SK-MEL-5 (cell line): ENCODE measurements around the gene EFCAB8. TPM values are rescaled to one million over a fixed set of nuclear protein-coding genes. Genes with fewer than 3 reads are reported as not detected.
"Not testable (repeated sequence)": the region's sequence is repeated elsewhere in the genome, so short reads cannot be mapped to it uniquely, and the experiment has no call there.

Experiments used
- DNase-seq: peaks from one replicate; pipeline ENCODE4 v3.0.0-alpha.2; 2016; ENCODE audit warnings: low read depth, low spot score
- in situ Hi-C: cut with HindIII; loops from 2 replicates; pipeline ENCODE4 v1.10.0; 2016; ENCODE audit warnings: low sequenced_read_pairs, high pct_unique_total_duplicates, low pct_unique_long_range_greater_than_20kb
- total RNA-seq: library from RNA; depleted of rRNA; stranded (reverse); fragments of >200 nt; shearing (Covaris generic); gene quantifications from 2 replicates; pipeline ENCODE4 v1.2.3, GENCODE V29; 2014

EFCAB8 gene
- total RNA-seq, 1 experiment from 2014 or later, result not detected

GRCh38 chr20:32970973-32971300 is 112.2 kb downstream of the EFCAB8 start:
- no peak for DNase-seq
- in situ Hi-C loops, result no loop called here

DNA sequence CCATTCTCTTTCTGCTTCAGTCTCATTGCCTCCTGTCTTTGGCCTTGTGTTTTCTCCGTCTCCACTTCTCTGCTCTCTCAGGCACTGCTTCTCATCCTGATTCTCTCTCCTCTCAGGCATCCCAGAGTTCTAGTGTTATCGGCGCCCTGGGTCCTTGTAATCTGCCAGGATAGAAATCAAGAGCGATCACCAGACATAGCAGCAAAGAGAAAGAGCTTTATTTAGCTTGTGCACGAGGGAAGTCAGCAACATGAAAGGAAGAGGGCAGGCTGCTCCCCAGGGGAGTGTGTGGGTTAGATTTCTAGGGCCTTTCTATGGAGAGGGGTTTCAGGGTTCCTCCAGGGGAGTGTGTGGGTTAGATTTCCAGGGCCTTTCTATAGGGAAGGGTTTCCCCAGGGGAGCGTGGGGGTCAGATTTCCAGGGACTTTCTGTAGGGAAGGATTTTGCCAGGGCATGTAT is 113.0 kb downstream of the EFCAB8 start:
- DNase-seq, result peak; percentile 51
- in situ Hi-C loops, result no loop called here

DNA sequence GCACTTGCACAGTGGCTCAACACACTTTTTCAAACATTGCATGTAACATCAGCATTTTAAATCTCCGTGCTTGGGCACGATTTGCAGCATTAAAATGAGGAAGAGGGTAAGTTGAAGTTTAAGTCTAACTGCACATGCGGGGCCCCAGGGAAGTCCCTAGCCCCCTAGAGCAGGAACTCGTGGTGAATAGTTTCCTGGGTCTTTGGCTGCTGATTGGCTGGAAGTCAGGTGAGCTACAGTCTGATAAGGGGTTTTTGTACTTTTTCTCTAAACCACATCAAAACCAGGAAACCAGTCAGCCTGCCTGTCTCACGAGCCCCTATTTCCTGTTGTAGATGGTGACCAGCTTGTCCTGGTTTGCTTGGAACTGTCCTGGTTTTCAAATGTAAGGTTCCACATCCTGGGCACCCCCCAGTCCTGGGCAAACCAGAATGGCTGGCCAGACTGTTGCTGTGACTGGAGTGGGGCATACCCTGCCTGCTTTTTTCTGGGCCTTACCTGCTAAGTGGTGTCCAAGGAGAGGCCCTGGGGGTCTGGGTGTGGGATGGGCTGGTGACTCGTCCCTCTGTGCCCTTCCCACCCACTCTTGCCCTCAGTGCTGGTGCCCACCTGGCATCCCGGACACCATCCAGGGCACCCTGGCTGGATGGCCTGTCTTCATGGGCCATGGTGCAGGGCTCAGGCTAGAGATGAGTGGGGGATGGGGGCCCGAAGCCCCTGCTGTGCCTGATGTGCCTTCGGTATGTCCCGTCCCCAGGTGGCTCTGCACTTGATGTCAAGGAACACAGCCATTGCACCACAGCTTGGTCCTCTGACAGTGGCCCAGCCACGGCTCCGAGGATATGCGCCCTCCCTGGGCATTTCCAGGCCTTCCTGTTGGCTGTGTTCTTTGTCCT is 113.7 kb downstream of the EFCAB8 start:
- in situ Hi-C loops, result no loop called here
- peak; percentile 43 for DNase-seq

DNA sequence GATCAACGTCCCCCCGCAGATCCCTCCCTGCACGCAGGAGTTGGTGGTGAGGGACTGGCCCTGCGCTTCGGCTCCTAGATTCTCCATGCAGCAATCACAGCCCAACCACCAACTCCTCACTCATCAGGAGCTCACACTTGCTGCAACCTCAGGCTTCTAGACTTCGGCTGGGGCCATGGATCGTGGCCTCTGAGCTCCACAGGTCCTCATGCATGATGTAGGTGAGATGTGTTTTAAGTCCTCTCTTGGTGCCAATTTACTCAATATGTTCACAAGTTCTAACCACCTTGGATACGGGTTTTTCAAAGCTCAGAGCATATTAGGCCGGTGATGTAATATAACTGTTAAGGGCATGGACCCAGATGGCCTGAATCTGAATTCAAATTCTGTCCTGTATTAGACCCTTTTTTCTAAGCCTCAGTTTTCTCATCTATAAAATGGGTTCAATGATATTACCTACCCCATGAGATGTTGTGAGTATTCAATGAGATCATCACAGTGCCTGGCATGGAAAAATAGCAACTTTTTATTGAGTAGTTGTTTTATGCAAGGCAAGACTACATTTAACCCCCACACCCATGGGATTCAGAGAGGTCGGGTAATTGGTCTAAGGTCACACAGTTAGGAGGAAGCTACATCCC is 114.5 kb downstream of the EFCAB8 start:
- DNase-seq, result no peak
- in situ Hi-C loops, result no loop called here

- not testable (repeated sequence) for DNase-seq
Measured at GRCh38 chr20:32974204-32975064, 115.7 kb downstream of the EFCAB8 start.

GRCh38 chr20:32975121-32975520 is 116.4 kb downstream of the EFCAB8 start:
- DNase-seq, in situ Hi-C loops: not testable (repeated sequence)

More at GRCh38 chr20:32974204-32975064, 115.7 kb downstream of the EFCAB8 start:
- in situ Hi-C loops, result not testable (repeated sequence)

- in situ Hi-C loops, result no loop called here
- peak; percentile 11 for DNase-seq
Measured at GRCh38 chr20:32975698-32976674, 117.3 kb downstream of the EFCAB8 start.

- no peak for DNase-seq
- in situ Hi-C loops, result no loop called here
Measured at GRCh38 chr20:32976746-32977145, 118.0 kb downstream of the EFCAB8 start.

DNA sequence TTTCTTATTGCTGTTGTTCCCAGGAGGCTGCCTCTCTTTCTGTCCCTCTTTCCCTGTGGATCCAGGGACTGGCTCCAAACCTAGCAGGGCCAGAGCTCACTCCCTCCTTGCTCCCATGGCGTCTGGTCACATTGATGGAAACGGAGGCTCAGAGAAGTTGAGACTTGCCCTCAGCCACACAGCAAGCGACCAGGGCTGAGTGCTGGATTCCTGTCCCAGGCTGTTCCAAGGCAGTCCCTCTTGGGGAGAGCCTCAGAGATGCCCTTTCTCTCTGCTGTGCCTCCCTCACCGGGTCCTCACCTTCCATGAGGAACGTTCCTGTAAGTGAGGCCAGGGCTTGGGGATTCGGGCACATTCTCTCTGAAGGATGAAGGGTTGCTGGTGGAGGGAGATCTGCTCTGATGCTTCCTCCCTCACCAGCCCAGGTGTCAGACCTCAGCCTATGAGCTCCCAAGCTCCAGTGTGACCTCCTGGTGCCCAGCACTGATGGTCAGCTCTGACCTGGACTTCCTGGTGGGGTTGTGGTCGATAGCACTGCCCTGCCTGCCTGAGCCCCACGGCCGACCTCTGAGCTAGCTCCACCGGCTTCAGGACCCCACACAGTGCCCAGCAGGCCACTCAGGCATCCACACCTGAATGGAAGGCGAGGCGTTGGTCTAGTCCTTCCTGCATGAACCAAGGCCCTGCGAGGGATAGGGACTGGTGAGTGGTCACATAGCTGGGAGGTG is 118.7 kb downstream of the EFCAB8 start:
- no peak for DNase-seq
- in situ Hi-C loops, result no loop called here

DNA sequence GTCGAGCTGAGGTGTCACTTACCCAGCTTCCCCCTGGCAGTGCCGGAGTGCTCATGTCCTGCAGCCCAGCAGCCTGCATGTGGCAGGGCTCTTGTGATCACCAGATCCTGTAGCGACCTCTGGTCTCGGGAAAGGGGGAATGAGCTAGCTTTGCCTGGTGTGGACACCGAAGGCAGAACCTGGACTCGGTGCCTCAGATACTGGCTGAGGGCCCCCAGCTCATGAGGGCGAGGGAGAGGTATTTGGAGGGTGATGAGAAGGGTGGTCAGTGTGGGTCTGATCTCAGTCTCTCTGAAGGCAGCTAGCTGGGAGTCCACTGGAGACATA is 119.2 kb downstream of the EFCAB8 start:
- in situ Hi-C loops, result no loop called here
- no peak for DNase-seq

- no peak for DNase-seq
- in situ Hi-C loops, result no loop called here
Measured at GRCh38 chr20:32979201-32979998, 120.7 kb downstream of the EFCAB8 start.

DNA sequence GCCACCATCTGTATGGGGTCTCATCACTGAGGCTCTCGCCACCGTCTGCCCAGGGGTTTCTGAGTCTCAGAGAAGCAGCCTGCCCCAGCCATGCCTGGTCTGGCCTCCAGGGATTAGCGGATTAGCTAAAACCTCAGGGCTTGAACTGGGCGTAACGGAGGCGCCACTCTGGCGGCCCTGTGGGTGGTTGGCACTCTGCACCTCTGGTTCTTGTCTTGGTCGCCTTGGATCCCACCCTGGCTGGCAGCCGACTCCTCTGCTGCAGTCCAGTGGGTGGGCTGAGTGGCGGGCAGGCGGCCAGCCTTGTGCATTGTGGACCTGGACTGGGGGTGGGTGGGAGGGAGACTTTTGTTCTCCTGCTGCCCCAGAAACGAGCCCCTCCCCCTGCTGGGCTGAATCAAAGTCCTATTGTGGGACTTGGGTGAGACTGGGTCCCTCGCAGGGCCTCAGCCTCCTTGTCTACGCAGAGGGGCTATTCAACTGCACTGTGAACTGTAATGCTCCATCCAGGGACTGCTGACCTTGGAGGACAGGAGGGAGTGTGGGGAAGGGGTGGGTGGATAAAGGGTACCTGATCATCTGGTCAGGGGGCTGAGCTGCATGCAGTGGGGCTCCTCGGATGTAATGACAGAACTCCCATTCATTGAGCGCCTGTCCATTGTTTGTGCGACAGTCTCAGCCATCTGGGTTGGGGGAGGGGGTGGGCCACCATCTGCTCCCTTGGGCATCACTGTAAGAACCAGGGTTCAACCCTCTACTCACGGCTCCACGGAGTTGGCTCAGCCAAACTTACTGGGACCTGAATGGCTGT is 121.6 kb downstream of the EFCAB8 start:
- in situ Hi-C loops, result no loop called here
- DNase-seq, result no peak

DNA sequence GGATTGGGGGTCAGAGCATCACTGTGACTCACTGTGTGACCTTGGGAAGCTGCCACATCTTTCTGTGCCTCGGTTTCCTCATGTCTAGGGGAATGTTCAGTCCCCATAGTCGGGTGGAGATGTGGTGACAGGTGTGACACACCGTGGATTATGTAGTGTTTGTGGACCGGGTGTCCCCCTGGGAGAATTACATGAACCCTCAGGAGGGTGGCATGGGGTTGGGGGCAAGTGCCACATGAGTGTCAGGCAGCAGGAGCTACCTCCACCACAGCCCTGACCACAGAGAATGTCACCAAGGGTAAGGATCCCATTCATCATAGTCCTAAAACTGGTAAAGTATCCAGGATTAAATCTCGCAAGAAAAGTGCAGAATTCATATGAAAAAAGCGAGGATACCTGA is 122.3 kb downstream of the EFCAB8 start:
- in situ Hi-C loops, result no loop called here

GRCh38 chr20:32982617-32983458 is 124.1 kb downstream of the EFCAB8 start:
- peak; percentile 17 for DNase-seq
- in situ Hi-C loops, result no loop called here

More for the DNA sequence above, 122.3 kb downstream of the EFCAB8 start:
- DNase-seq, result no peak
